Stimulated activated CD4-positive, alpha-beta T cell treated with anti-CD3 and anti-CD28 coated beads, TNF-alpha, amount 100 ng/mL, for 1 hour (primary cell): ENCODE measurements around the gene KCNC3.

Source experiments
- DNase-seq, 3 donors: peaks; one replicate each; pipeline ENCODE4 v3.0.0-alpha.2; 2020; ENCODE audit warnings: low read depth in 3 of 3, low spot score in 1 of 3

The KCNC3 gene

GRCh38 chr19:50280074-50280473 lies 49.1 kb downstream of the KCNC3 start:
- DNase-seq: no peak

- no peak for DNase-seq
Observed at GRCh38 chr19:50277966-50278580, 51.1 kb downstream of the KCNC3 start.

- no peak for DNase-seq
Observed at GRCh38 chr19:50276370-50277063, 52.7 kb downstream of the KCNC3 start.

GRCh38 chr19:50275577-50276368 lies 53.4 kb downstream of the KCNC3 start:
- DNase-seq: no peak

GRCh38 chr19:50273821-50274220 lies 55.4 kb downstream of the KCNC3 start:
- no peak for DNase-seq

GRCh38 chr19:50272263-50272897 lies 56.8 kb downstream of the KCNC3 start:
- no peak for DNase-seq

- no peak for DNase-seq
Observed at GRCh38 chr19:50269653-50270052, 59.5 kb downstream of the KCNC3 start.

- no peak for DNase-seq
Observed at GRCh38 chr19:50268501-50268900, 60.7 kb downstream of the KCNC3 start.

- no peak for DNase-seq
Observed at GRCh38 chr19:50268041-50268440, 61.1 kb downstream of the KCNC3 start.

- peak in 1 of 3 donors; percentile 11 for DNase-seq
Observed at GRCh38 chr19:50266896-50267295, 62.3 kb downstream of the KCNC3 start.

GRCh38 chr19:50266041-50266440 lies 63.1 kb downstream of the KCNC3 start:
- no peak for DNase-seq

GRCh38 chr19:50264483-50265186 lies 64.5 kb downstream of the KCNC3 start:
- DNase-seq: no peak

- DNase-seq: no peak
Observed at GRCh38 chr19:50263176-50263575, 66.0 kb downstream of the KCNC3 start.
